ENCODE results near the gene MTA2.
A peak's percentile ranks its signal among the peaks of the same experiment; 100 is the strongest.
"Not testable (repeated sequence)": the region's sequence is repeated elsewhere in the genome, so short reads cannot be mapped to it uniquely, and the experiment has no call there.

The MTA2 gene

GRCh38 chr11:62601372-62602140 is at the start of gene MTA2:
Gene MTA2, minus strand, starts transcription at chr11:62601865. Its CDS starts 415 bp downstream, at chr11:62601450.
- peak; percentile 95 to 96 for DNase-seq

- DNase-seq: not testable (repeated sequence)
Observed at GRCh38 chr11:62650283-62650682, 48.6 kb upstream of the MTA2 start.

GRCh38 chr11:62649486-62649885 is 47.8 kb upstream of the MTA2 start:
- no peak for DNase-seq

DNA sequence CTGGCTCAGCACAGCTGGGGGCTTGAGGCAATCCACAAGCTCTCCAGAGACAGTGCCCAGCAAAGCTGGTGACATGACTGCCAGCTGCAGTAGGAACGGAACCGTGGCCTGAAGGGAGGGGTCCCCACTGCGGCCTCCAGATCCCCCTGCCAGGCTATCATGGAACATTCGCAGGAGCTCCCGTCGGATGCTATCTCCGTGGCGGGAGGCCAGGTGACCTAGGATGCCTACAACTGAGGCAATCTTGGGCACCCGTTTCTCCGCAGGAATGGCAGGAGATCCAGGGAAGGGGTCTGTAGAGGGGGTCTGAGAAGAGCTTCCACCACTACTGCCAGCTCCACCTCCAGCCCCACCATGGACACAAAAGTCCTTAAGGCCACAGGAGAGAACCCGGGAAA is 47.3 kb upstream of the MTA2 start:
- DNase-seq: no peak

- DNase-seq: no peak
Observed at GRCh38 chr11:62648185-62648966, 46.7 kb upstream of the MTA2 start.

DNA sequence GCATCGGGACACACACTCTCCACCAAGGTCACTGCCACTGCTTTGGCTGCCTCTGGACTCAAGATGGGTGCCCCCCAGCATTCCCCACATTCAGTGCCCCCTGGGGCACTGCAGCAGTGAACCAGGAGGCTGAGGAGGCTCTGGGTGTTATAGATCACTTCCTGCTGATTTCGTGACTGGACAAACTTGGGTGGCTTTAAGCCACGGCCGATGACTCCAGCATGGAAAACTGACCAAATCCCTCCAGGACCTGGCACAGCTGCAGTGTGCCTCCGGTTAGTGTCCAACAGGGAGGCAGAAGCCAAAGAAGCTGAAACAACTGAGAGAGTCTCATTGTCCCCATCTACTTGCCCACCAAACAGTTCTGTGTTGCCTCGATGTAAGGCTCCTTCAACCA is 45.9 kb upstream of the MTA2 start:
- no peak for DNase-seq

GRCh38 chr11:62646825-62647608 is 45.4 kb upstream of the MTA2 start:
- DNase-seq: no peak

DNA sequence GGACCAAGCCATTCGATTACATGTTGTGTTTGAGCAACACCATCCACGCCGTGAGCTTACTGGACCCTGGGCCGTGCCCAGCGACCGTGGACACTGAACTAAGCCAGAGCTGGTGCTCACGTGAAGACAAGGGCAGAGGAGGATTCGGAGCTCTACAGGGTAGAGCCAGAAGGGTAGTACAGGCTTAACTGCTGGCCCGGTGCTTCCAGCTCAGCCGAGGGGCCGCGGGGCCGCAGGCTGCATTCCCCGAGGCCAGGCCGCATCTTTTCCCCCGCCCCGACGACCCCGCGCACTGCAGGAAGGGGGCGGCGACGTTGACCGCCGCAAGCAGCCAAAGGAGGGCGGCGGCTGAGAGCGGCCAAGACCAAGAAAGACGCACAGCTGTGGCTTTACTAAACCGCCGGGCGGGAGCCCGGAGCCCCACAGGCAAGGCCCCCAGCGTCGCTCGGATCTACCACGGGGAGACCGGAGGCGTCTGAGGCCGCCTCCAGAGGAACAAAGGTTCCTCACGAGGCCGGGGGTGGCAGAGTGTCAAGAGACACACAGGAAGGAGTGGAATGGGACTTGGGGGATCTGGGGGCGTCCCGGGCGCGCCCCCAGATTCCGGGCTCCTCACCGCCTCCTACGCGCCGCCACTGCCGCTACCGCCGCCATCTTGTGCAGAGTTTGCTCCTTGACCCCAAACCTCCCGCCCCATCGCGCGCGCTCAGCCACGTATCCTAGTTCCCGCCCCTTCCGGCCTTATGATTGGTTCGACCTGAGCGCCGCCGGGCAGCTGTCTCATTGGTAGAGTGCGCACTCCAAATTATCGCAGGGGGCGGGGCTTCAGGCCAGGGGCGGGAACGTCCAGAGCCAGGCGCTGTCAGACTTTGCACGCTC is 44.5 kb upstream of the MTA2 start, which contains the start of gene GANAB:
Gene GANAB (minus strand): TSS at position 668 of the 879 bp plus-strand sequence. CDS start 14 bp downstream, at position 654.
- peak; percentile 96 to 98 for DNase-seq

GRCh38 chr11:62645671-62645945 is 43.9 kb upstream of the MTA2 start:
- no peak for DNase-seq

GRCh38 chr11:62644220-62644619 is 42.6 kb upstream of the MTA2 start:
- no peak for DNase-seq

- DNase-seq: no peak
Observed at GRCh38 chr11:62632492-62632891, 30.8 kb upstream of the MTA2 start.

GRCh38 chr11:62627713-62628112 is 26.0 kb upstream of the MTA2 start:
- DNase-seq: peak; percentile 23 to 40

- DNase-seq: no peak
Observed at GRCh38 chr11:62622476-62623089, 20.9 kb upstream of the MTA2 start.

DNA sequence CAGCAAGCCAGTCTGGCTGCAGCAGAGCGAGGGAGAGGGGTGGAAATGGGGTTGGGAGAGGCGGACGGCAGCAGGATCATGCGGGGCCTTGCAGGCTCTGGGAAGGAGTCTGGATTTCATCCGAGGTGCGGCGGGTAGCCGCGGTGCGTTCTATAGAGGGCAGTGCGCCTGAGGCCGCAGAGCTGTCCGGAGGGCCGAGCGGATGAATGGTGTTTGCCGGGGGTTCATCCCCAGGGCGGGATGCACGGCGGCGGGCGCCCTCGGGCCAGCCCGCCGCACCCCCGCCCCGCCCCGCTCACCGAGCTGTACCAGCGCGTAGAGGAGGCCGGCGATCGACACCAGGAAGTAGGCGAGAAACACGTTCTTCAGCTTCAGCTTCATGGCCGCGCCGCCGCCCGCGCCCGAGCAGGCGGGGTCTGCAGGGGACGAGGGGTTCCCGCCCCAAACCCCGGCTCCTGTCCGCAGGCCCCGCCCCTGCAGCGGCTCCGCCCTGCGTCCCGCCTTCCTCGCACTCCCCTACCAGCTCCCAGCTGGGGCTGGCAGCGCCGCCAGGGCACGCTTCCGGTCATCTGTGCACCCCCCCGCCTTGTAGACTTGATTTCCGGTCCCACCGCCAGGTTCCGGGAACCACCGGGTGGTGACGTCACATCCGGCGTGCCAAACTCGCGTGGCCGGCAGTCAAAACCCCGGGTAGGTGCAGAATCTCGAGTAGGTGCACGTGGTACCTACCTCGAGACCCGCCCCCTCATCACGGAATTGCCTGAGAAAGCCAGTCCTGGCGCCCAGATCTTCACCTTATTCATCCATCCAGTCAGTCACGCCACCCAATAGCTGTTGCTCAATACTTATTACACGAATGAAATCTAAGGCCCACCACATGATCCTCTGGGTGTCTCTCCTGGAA is 20.2 kb upstream of the MTA2 start, which contains the start of gene B3GAT3:
Gene B3GAT3 (minus strand): TSS at position 420 of the 904 bp plus-strand sequence. CDS start 39 bp downstream, at position 381.
- DNase-seq: peak; percentile 94

GRCh38 chr11:62621027-62621566 is 19.4 kb upstream of the MTA2 start:
- no peak for DNase-seq

DNA sequence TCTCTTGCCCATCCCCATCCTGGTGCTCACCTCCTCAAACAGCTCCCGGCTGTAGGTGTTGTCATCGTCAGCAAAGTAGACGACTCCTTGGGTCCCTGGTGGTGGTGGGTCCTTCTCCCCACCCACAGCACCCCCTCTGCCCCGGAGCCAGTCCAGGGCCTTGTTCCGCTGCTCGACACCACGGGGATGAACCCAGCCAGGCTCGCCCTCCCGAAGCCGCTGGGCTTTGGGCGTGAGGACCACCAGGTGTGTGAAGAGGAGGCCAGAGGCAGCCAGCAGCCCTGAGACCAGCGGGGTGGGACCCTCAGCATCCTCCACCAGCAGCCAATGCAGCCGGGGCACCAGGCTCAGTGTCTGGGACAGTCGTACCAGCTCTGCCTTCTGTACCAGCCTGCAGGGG is 15.3 kb upstream of the MTA2 start:
- not testable (repeated sequence) for DNase-seq

GRCh38 chr11:62615521-62615920 is 13.9 kb upstream of the MTA2 start:
- no peak for DNase-seq

DNA sequence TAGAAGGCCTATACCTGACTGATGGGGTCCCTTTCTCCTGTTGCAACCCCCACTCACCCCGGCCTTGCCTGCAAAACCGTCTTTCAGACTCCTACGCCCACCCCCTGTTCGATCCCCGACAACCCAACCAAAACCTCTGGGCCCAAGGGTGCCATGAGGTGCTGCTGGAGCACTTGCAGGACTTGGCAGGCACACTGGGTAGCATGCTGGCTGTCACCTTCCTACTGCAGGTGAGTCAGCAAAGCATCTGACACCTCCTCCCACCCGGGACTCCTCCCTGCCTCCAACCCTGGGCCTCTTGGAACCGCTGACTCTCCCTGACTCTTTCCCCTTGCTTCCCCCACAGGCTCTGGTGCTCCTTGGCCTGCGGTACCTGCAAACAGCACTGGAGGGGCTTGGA is 12.6 kb upstream of the MTA2 start:
- DNase-seq: no peak

DNA sequence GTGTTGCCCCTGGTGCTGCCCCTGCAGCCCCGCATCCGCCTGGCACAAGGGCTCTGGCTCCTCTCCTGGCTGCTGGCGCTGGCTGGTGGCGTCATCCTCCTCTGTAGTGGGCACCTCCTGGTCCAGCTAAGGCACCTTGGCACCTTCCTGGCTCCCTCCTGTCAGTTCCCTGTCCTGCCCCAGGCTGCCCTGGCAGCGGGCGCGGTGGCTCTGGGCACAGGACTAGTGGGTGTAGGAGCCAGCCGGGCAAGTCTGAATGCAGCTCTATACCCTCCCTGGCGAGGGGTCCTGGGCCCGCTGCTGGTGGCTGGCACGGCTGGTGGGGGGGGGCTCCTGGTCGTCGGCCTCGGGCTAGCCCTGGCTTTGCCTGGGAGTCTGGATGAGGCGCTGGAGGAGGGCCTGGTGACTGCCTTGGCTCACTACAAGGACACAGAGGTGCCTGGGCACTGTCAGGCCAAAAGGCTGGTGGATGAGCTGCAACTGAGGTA is 11.7 kb upstream of the MTA2 start:
- DNase-seq: no peak
